ENCODE data around the gene RTN4R.
"Not testable (repeated sequence)": the region's sequence is repeated elsewhere in the genome, so short reads cannot be mapped to it uniquely, and the experiment has no call there.

DNA sequence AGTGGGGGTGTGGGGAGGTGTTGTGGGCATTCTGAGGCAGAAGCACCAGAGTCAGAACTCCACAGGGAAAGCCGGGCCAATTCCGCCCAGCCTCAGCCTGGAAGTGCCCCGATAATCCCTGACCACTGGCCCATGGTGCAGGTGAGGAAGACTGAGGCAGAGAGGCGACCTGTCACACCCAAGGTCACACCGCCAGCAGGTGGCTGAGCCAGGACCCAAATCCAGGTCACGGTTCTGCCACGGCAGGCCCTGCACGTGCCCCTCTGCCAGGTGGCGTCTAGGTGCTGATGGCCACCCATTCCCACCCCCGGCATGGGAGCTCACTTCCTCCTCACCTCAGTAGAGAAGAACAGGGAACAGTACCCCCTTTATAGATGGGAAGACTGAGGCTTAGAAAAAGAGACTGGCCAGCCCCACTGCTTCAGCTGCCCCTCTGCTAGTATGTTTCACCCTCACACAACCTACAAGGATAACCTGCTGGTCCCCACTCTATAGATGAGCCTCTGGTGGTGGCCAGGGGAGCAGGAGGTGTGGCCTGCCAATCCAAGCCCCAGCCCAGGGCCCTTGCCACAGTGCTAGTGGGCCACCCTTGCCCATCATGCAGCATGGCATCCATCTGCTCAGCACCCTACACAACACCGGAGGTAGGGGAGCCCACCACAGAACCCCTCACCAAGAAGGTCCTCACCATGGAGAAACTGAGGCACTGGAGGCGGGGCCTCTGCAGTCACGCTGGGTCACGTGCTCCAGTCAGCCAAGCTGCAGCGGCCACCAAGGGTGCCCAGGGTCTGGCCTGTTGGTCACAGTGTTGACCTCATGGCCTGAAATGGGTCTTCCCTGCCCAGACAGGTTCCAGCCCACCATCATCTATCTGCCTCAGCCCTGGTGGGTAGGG lies 2.1 kb downstream of the RTN4R start:
- TF ChIP-seq CTCF (IDR thresholded peaks at IDR 0.05; ENCODE audit: low read length); EZH2 (IDR thresholded peaks at IDR 0.05; ENCODE audit: borderline replicate concordance, low read length): not testable (repeated sequence)
